GM18867 (cell line): ENCODE data around the gene CHST14.

Experiments used
- ATAC-seq: cut with Tn5 transposase; IDR thresholded peaks from one replicate; pipeline ENCODE4 v1.9.1; 2021; ENCODE audit warnings: mild to moderate bottlenecking, moderate library complexity; ENCODE audit not compliant: unreplicated experiment

The CHST14 gene

GRCh38 chr15:40470423-40471104, at the start of gene CHST14:
Gene CHST14 (plus strand): TSS chr15:40470984. CDS start chr15:40471214, 230 bp downstream.
- peak; percentile 57 for ATAC-seq

GRCh38 chr15:40421246-40422157, 49.3 kb upstream of the CHST14 start:
- ATAC-seq, result peak; percentile 86

- ATAC-seq, result no peak
Measured at GRCh38 chr15:40424483-40425115, 46.2 kb upstream of the CHST14 start.

GRCh38 chr15:40425681-40426080, 45.1 kb upstream of the CHST14 start:
- no peak for ATAC-seq

- ATAC-seq, result no peak
Measured at GRCh38 chr15:40427188-40427587, 43.6 kb upstream of the CHST14 start.

- no peak for ATAC-seq
Measured at GRCh38 chr15:40428185-40428584, 42.6 kb upstream of the CHST14 start.

GRCh38 chr15:40429068-40429710, 41.6 kb upstream of the CHST14 start:
- ATAC-seq, result no peak

GRCh38 chr15:40430271-40430805, 40.4 kb upstream of the CHST14 start:
- ATAC-seq, result no peak

GRCh38 chr15:40435023-40435709, 35.6 kb upstream of the CHST14 start:
- no peak for ATAC-seq

- ATAC-seq, result no peak
Measured at GRCh38 chr15:40435710-40436089, 35.1 kb upstream of the CHST14 start.

- ATAC-seq, result no peak
Measured at GRCh38 chr15:40436116-40436891, 34.5 kb upstream of the CHST14 start.

GRCh38 chr15:40436892-40437751, 33.7 kb upstream of the CHST14 start:
- no peak for ATAC-seq

GRCh38 chr15:40437752-40438687, 32.8 kb upstream of the CHST14 start:
- no peak for ATAC-seq

- ATAC-seq, result no peak
Measured at GRCh38 chr15:40438712-40439111, 32.1 kb upstream of the CHST14 start.

- no peak for ATAC-seq
Measured at GRCh38 chr15:40439461-40439959, 31.3 kb upstream of the CHST14 start.

GRCh38 chr15:40439960-40440742, 30.6 kb upstream of the CHST14 start:
- no peak for ATAC-seq
